IMR-90 (cell line): Measurements from ENCODE around the gene CLK2. TPM values are rescaled to one million over a fixed set of nuclear protein-coding genes. Genes with fewer than 3 reads are reported as not detected.
A peak's percentile ranks its signal among the peaks of the same experiment; 100 is the strongest.

Experiments
- ATAC-seq: fragments of 200-7000 bp; cut with Tn5 transposase; 2 replicates; pipeline ENCODE4 v1.9.1; 2020; ENCODE audit warnings: low read depth, mild to moderate bottlenecking, moderate library complexity
- BruUV-seq: library from RNA; stranded (reverse); fragments of 400-500 nt; replicated peaks from 2 replicates; lab custom pipeline; 2021; lab: Mats Ljungman, UMichigan
- CTCF ChIA-PET: fragments of 300-600 bp; formaldehyde crosslinking; extraction: SDS; loops from one replicate; lab custom pipeline; 2021; ENCODE audit warnings: antibody characterized with exemption; lab: Yijun Ruan, JAX
- POLR2A ChIA-PET: fragments of 300-600 bp; sonication (Branson Sonifier 250); formaldehyde crosslinking; loops from one replicate; lab custom pipeline; 2022; ENCODE audit warnings: antibody characterized with exemption; ENCODE audit not compliant: unreplicated experiment; lab: Charles Lee
- DNase-seq: peaks from one replicate; pipeline ENCODE4 v3.0.0; 2013
- H2AFZ ChIP-seq: replicated peaks from 2 replicates; pipeline ENCODE3; 2013; ENCODE audit warnings: low read length, mild to moderate bottlenecking; ENCODE audit not compliant: poor library complexity
- H2AK5ac ChIP-seq: 2 replicates; pipeline ENCODE4 v1.6.1; 2013; ENCODE audit warnings: low read depth, low read length, inconsistent platforms
- H2AK9ac ChIP-seq: replicated peaks from 2 replicates; pipeline ENCODE3; 2013; ENCODE audit warnings: mild to moderate bottlenecking, low read depth, low read length, moderate library complexity; ENCODE audit not compliant: poor library complexity
- H2BK120ac ChIP-seq: 2 replicates; pipeline ENCODE4 v1.6.1; 2013; ENCODE audit warnings: low read depth, low read length, inconsistent platforms
- H2BK15ac ChIP-seq: 3 replicates; pipeline ENCODE4 v1.6.1; 2013; ENCODE audit warnings: low read depth, low read length, inconsistent platforms
- H2BK20ac ChIP-seq: 2 replicates; pipeline ENCODE4 v1.6.1; 2013; ENCODE audit warnings: low read depth, mild to moderate bottlenecking, inconsistent platforms, low read length, moderate library complexity
- H2BK5ac ChIP-seq: 2 replicates; pipeline ENCODE4 v1.6.1; 2013; ENCODE audit warnings: mild to moderate bottlenecking, low read depth, low read length, inconsistent platforms; ENCODE audit not compliant: poor library complexity, severe bottlenecking
- H3K14ac ChIP-seq: replicated peaks from 2 replicates; pipeline ENCODE4 v1.6.1; 2013; ENCODE audit warnings: low read depth, low read length, inconsistent platforms
- H3K18ac ChIP-seq: 2 replicates; pipeline ENCODE4 v1.6.1; 2013; ENCODE audit warnings: low read depth, low read length, control low read depth
- H3K23ac ChIP-seq: 2 replicates; pipeline ENCODE4 v1.6.1; 2013; ENCODE audit warnings: low read depth, low read length, inconsistent platforms
- H3K27ac ChIP-seq: 2 replicates; pipeline ENCODE4 v1.5.1; 2013; ENCODE audit warnings: mild to moderate bottlenecking, control low read depth, low read length; ENCODE audit not compliant: insufficient read depth
- H3K27me3 ChIP-seq: 2 replicates; pipeline ENCODE4 v1.6.1; 2013; ENCODE audit warnings: low read length; ENCODE audit not compliant: control insufficient read depth, insufficient read depth
- H3K36me3 ChIP-seq: 2 replicates; pipeline ENCODE4 v1.6.1; 2013; ENCODE audit warnings: low read length, mixed read lengths; ENCODE audit not compliant: control insufficient read depth, insufficient read depth
- H3K4ac ChIP-seq: 2 replicates; pipeline ENCODE4 v1.6.1; 2013; ENCODE audit warnings: low read depth, low read length, inconsistent platforms
- H3K4me1 ChIP-seq: 2 replicates; pipeline ENCODE4 v1.6.1; 2013; ENCODE audit warnings: low read length, mixed read lengths; ENCODE audit not compliant: control insufficient read depth, insufficient read depth
- H3K4me2 ChIP-seq: 2 replicates; pipeline ENCODE4 v1.6.1; 2013; ENCODE audit warnings: low read depth, mild to moderate bottlenecking, control low read depth, low read length, moderate library complexity
- H3K4me3 ChIP-seq: 2 replicates; pipeline ENCODE4 v1.5.1; 2013; ENCODE audit warnings: low read depth, mild to moderate bottlenecking, control low read depth, low read length, moderate library complexity; ENCODE audit not compliant: insufficient read depth
- H3K56ac ChIP-seq: 2 replicates; pipeline ENCODE4 v1.6.1; 2013; ENCODE audit warnings: low read length, inconsistent platforms; ENCODE audit not compliant: insufficient read depth; ENCODE audit errors: extremely low read depth
- H3K79me1 ChIP-seq, 2 experiments: 2 replicates each; pipeline ENCODE4 v1.6.1; 2013; ENCODE audit warnings: low read length in 2 of 2, inconsistent platforms in 1 of 2, low read depth in 1 of 2
- H3K9ac ChIP-seq: 2 replicates; pipeline ENCODE4 v1.6.1; 2013; ENCODE audit warnings: low read depth, low read length, control low read depth
- H3K9me1 ChIP-seq: 2 replicates; pipeline ENCODE4 v1.6.1; 2013; ENCODE audit warnings: low read length, inconsistent platforms; ENCODE audit not compliant: insufficient read depth
- H3K9me3 ChIP-seq: 2 replicates; pipeline ENCODE4 v1.6.1; 2013; ENCODE audit warnings: low read length; ENCODE audit not compliant: control insufficient read depth, insufficient read depth
- H4K20me1 ChIP-seq: 2 replicates; pipeline ENCODE4 v1.6.1; 2013; ENCODE audit warnings: low read length, inconsistent platforms; ENCODE audit not compliant: insufficient read depth
- H4K5ac ChIP-seq: 2 replicates; pipeline ENCODE4 v1.6.1; 2013; ENCODE audit warnings: mild to moderate bottlenecking, low read depth, low read length, control low read depth
- H4K8ac ChIP-seq, 2 experiments: 2 replicates each; pipeline ENCODE4 v1.6.1; 2013; ENCODE audit warnings: low read depth in 2 of 2, low read length in 2 of 2, control low read depth in 1 of 2, inconsistent platforms in 1 of 2
- H4K91ac ChIP-seq: 2 replicates; pipeline ENCODE4 v1.6.1; 2013; ENCODE audit warnings: low read depth, low read length, inconsistent platforms; ENCODE audit not compliant: insufficient read depth
- BHLHE40 ChIP-seq: fragments of 150-350 bp; IDR thresholded peaks from 2 replicates; pipeline ENCODE4 v1.6.1; 2016; ENCODE audit warnings: mild to moderate bottlenecking, low read depth, low read length
- ELK1 ChIP-seq: fragments of 150-350 bp; IDR thresholded peaks from 2 replicates; pipeline ENCODE4 v1.6.1; 2016; ENCODE audit warnings: low read depth, mild to moderate bottlenecking, low read length, moderate library complexity, borderline replicate concordance
- MXI1 ChIP-seq: IDR thresholded peaks from 2 replicates; pipeline ENCODE4 v1.6.1; 2012; ENCODE audit warnings: low read depth, mild to moderate bottlenecking, low read length, moderate library complexity, borderline replicate concordance
- POLR2A ChIP-seq: IDR thresholded peaks from 2 replicates; pipeline ENCODE4 v1.6.1; 2012; ENCODE audit warnings: mild to moderate bottlenecking, low read depth, low read length
- RAD21 ChIP-seq: IDR thresholded peaks from 2 replicates; pipeline ENCODE4 v1.6.1; 2012; ENCODE audit warnings: low read length, improper control_type of control experiment
- WGBS, 2 experiments: methylation state at CpG; one replicate each; pipeline versions ENCODE4 v1.1.5 to v1.1.7; 2013; ENCODE audit warnings: missing lambda C conversion rate in 2 of 2; ENCODE audit not compliant: insufficient read length in 1 of 2; ENCODE audit errors: extremely low coverage in 2 of 2; 5-methylcytosine and 5-hydroxymethylcytosine counted together
- dilution Hi-C: fragments of 300-500 bp; cut with HindIII; formaldehyde crosslinking; loops from one replicate; pipeline ENCODE4 v1.14.3; 2018; ENCODE audit warnings: low sequenced_read_pairs; ENCODE audit not compliant: unreplicated experiment
- in situ Hi-C: fragments of 300-500 bp; cut with MboI; formaldehyde crosslinking; loops from 3 replicates; pipeline ENCODE4 v1.14.3; 2019; ENCODE audit warnings: low sequenced_read_pairs, inconsistent platforms, mixed read lengths
- intact Hi-C: fragments of 100-400 bp; cut with micrococcal nuclease; formaldehyde crosslinking; loops from 2 replicates; pipeline ENCODE4 v1.10.0; 2022
- polyA plus RNA-seq, 3 experiments: library from polyadenylated mRNA; depleted of rRNA; stranded (reverse); fragments of >200 nt; gene quantifications; 2 replicates each; pipeline ENCODE4 v1.2.3, GENCODE V29; 2012; ENCODE audit warnings: low replicate concordance in 1 of 3
- total RNA-seq: library from RNA; depleted of rRNA; stranded (reverse); fragments of >200 nt; gene quantifications from 2 replicates; pipeline ENCODE4 v1.2.3, GENCODE V29; 2012

The CLK2 gene
- total and polyA plus RNA-seq, 2 of the 4 experiments (the other 2 are of a cell fraction), result 19.7 to 61.2 TPM

- 95% methylated on average over 3 of the region's 5 CpGs; no CpG with 5 or more reads in 1 of the 2 experiments for WGBS, 2 experiments
- TF ChIP-seq ELK1 (no peak), MXI1 (no peak), RAD21 (no peak), BHLHE40 (no peak), POLR2A (no peak)
Observed at GRCh38 chr1:155260276-155260675, 13.0 kb downstream of the CLK2 start.

More at GRCh38 chr1:155260276-155260675, 13.0 kb downstream of the CLK2 start:
- ChIA-PET POLR2A (no interaction called here), CTCF (interaction anchor here (0.6 kb wide), 1 partner anchor 10 kb away, joined by 3 read pairs; no protein-coding TSS in a partner anchor)
- peak overlapping the region; percentile 70 for H2AK9ac ChIP-seq
- H3K4ac ChIP-seq, result no peak overlapping the region
- no peak overlapping the region for H2AK5ac ChIP-seq
- H2BK20ac ChIP-seq, result no peak overlapping the region
- peaks cover 5% of the 10 kb centered on the region for H3K4me1 ChIP-seq
- H4K20me1 ChIP-seq, result no peaks in the 10 kb centered on the region
- H3K9me1 ChIP-seq, result peaks cover 4% of the 10 kb centered on the region; the same call in 1 of the 2 replicates
- H3K9ac ChIP-seq, result no peak overlapping the region
- no peak overlapping the region for H2BK15ac ChIP-seq
- H2BK120ac ChIP-seq, result no peak overlapping the region
- H3K18ac ChIP-seq, result no peak overlapping the region
- H3K36me3 ChIP-seq, result peaks cover 30% of the 10 kb centered on the region
- intact Hi-C loops (loop anchor here (5.0 kb wide), 1 partner anchor 47 kb away; the partner anchor contains the start of gene FDPS), in situ Hi-C loops (no loop called here), dilution Hi-C loops (no loop called here)
- H3K9me3 ChIP-seq, result no peaks in the 10 kb centered on the region
- no TSS peak for BruUV-seq
- H3K4me2 ChIP-seq, result no peak overlapping the region
- no peak overlapping the region for H2BK5ac ChIP-seq
- H4K5ac ChIP-seq, result no peak overlapping the region
- peaks cover 14 to 31% of the 10 kb centered on the region in 2 experiments for H3K79me1 ChIP-seq
- no peak overlapping the region for H4K91ac ChIP-seq
- H4K8ac ChIP-seq, result no peak overlapping the region
- no peak overlapping the region for H2AFZ ChIP-seq
- H3K27ac ChIP-seq, result no peak overlapping the region
- no peak overlapping the region for H3K4me3 ChIP-seq
- ATAC-seq (no peak), DNase-seq (no peak)
- H3K14ac ChIP-seq, result no peak overlapping the region
- H3K23ac ChIP-seq, result no peak overlapping the region
- H3K27me3 ChIP-seq, result no peaks in the 10 kb centered on the region
- no peak overlapping the region for H3K56ac ChIP-seq
